HG03439 (cell line): Measurements from ENCODE around the gene RFTN1.

Experiments used
- ATAC-seq: cut with Tn5 transposase; IDR thresholded peaks from one replicate; pipeline ENCODE4 v1.9.1; 2021; ENCODE audit warnings: mild to moderate bottlenecking, moderate library complexity; ENCODE audit not compliant: unreplicated experiment

Gene RFTN1

DNA sequence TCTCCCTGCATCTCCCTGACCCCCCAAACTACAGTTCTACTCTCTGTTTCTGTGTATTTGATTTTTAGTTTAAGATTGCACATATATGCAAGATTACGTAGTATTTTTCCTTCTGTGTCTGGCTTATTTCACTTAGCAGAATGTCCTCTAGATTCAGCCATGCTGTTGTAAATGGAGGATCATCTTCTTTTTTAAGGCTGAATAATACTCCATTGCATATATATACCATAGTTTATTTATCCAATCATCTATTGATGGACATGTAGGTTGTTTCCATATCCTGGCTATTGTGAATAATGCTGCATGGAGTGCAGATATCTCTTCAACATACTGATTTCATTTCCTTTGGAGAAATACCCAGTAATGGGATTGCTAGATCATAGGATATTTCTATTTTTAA is 70.8 kb downstream of the RFTN1 start:
- ATAC-seq: no peak

- ATAC-seq: no peak
Measured at GRCh38 chr3:16441371-16441875, 72.1 kb downstream of the RFTN1 start.

DNA sequence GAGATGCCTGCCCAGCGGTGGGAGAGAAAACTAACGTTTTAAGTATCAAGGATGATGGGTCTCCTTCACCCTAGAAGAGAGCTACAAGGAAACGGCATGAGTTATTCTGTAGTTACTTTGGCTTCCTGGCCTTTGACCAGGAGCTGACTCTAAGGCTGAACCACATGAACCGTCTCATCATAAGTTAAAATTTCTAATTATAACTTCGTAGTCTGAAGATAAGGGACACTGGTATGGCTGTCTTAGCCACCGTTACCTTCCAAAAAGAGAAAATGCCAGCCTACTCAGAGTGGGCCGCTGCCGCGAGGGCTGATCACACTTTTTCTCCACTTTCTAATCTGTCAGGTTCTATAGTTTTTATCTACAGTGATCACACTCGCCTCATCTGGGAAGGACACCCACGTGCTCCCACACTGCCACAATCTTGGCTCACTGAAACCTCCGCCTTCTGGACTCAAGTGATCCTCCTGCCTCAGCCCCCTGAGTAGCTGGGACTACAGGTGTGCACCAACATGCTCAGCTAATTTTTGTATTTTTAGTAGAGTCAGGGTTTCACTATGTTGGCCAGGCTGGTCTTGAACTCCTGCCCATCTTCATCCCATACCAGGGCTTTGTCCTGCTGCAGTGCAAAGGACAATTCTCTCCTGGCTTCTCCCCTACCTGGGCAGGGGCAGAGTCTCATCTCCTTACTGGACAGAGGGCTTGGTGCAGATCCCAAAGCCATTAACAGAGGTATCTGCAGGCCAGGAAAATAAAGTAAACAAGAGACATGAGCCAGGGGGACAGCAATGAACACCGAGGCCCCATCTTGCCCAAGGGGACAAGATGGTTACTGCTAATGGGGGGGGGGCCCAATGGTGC is 73.4 kb downstream of the RFTN1 start:
- ATAC-seq: no peak

DNA sequence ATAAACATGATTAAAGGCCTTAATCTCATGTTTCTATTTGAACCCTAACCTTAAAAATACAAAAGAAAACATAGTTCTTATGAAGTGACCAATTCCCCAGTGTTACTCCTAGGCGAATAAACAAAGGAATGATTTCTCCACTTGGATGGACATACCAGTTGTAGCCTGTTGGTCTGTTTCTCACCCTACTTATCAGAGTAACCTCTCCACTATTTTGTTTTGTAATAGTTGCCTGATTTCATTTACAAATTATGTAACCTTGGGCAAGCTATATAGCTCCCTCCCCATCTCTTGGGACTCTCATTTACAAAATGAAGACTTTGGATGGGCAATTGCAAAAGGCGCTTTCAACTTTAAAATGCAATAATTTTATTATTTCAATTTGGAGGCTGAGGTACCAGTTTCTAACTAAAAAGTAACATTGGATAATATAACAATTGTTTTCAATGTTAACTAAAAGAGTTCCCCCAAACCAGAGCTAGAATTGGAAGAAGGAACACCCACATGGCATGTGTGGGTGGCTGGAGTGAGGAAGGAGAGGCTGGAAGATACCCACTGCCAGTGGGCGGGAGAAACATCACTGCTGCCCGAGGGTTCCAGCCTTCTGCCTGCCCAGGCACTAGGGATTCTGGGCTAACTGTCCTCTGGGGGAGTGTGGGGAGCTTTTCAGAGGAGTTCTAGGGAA is 74.2 kb downstream of the RFTN1 start:
- no peak for ATAC-seq

- no peak for ATAC-seq
Measured at GRCh38 chr3:16437640-16438039, 75.9 kb downstream of the RFTN1 start.

GRCh38 chr3:16433701-16434151 is 79.8 kb downstream of the RFTN1 start:
- ATAC-seq: peak; percentile 64

- ATAC-seq: no peak
Measured at GRCh38 chr3:16432714-16433113, 80.8 kb downstream of the RFTN1 start.

- peak; percentile 62 for ATAC-seq
Measured at GRCh38 chr3:16430717-16431630, 82.5 kb downstream of the RFTN1 start.

- no peak for ATAC-seq
Measured at GRCh38 chr3:16429086-16429485, 84.4 kb downstream of the RFTN1 start.

- no peak for ATAC-seq
Measured at GRCh38 chr3:16428612-16429011, 84.9 kb downstream of the RFTN1 start.

DNA sequence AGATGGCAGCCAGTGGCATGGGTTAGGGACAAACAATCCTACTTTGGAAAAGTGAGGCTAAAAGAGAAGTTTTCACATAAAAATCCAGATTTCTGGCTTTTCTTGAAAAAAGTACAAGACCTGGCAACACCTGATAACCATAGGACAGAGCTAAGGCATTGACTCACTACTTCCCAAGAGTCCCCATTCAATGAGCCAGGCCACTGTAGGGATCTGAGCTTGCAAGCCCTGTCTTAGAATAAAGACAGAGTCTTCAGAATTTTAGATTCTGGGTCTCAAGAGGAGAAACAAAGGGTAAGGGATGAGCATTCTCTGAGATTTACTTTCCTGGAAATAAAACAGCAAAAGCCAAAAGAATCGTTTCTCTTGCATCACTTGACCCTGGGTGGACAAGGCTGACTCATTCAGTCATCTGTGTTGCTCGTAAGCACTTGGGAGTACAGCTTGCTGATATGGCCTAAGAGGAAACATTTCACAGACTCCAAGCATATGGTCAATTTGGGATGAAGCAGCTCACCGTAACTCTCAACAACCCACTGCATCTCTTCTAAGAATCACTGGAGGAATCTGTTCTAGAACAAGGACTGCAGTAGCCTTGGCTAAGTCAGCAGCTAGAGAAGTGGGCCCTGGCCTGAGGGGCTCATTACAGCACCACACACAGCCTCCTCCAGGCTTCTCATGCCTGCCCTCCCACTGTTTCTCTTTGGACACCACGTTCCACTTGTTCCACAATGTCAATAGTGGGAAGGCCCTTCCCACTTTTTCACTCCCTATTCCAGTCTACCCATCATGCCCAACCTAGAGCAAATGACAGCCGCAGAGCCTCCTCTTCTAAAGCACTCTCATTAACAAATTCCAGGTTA is 86.2 kb downstream of the RFTN1 start:
- no peak for ATAC-seq

DNA sequence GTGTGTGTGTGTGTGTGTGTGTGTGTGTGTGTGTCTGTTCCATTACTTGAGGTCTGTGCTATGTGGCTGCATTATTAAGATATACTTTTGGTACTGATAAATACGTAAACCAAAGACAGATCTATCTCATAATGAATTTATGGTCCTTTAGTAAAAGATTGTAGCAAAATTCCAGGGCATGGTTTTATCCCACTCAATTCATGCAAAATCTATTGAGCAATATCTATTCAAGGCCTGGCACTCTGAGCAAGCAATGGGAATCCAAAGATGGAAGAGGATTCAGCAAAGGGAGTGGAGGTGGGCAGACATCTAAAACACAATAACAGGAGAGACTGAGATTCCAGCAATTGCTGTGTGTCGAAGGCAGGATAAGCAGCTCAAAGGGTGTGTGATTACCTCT is 86.8 kb downstream of the RFTN1 start:
- ATAC-seq: no peak

DNA sequence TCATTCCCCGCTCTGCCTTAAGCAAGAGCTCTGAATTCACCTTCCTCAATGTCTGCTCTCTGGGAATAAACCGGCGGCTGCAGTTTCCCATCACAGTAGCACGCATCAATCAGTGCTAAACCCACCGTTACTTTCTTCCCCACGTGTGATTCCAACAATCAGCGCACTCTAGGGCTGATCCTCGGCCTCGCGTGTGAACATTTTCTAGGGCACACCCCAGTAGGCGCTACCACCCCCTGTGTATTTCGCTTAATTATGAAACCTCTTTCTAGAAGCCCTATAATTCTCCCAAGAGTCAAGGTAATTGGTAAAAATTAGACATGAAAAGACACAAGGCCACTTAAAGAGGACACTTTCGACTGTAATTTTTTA is 87.5 kb downstream of the RFTN1 start:
- ATAC-seq: no peak

DNA sequence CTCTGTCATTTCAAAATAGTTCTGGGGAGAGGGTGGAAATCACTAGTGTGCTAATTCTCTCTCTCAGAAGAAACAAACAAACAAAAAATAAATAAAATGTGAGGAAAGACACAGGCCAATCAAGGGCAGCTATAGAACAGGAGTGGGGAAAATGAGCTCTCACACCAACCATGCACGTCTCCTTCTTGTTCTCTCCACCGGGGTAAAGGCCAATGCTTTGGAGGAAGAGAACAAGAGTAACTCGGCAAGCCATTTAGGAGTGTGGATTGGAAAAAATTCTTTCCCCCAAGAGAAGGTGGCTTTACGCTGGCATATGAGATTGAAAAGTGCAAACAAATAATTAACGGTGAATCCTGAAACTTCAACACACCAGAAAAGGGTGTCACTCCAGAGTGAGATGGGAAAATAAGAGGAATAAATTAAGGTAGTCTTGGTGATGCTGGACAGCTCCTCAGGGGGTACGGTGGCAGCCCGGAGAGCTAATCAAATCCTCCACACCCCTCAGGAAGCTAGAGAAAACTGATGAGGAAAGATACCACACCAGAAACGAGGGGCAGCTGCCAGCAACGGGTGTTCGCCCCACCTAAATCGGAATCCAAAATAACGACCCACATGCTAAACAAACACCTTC is 88.0 kb downstream of the RFTN1 start:
- no peak for ATAC-seq

DNA sequence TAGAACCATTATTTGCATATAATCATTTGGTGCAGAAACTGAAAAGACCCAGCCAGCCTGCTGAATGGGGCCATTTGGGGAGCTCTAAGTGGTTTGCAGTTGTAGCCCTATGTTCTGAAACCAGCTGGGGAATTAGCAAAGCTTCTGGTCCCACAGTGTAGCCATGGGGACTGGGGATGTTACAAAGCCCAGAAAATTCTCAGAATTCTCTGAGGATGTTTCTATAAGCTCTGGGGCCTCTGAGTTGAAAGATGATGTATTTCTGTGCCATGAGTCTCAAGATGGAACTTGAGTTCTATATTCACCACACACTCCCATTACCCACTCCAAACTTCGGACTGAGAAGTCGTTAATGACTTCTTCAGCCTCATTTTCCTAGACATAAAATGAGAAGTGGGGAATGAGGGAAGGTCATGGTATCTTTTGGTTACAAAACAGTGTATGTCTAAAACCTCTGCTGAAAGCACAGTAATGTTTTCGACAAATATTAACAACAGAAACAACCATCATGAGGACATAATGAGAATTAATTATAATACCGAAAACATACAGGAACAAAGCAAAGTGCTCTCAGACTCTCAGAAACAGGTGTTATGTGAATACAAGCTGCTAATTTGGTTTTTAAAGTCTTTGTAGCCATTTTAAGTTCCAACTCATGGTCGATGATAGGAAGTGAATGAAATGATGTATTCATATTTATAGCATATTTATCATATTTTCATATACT is 89.4 kb downstream of the RFTN1 start:
- peak; percentile 76 for ATAC-seq

- no peak for ATAC-seq
Measured at GRCh38 chr3:16423298-16423697, 90.2 kb downstream of the RFTN1 start.

- ATAC-seq: no peak
Measured at GRCh38 chr3:16419640-16420241, 93.8 kb downstream of the RFTN1 start.

GRCh38 chr3:16417945-16418739 is 95.4 kb downstream of the RFTN1 start:
- no peak for ATAC-seq
